KBM-7 (cell line): ENCODE data around the gene EHBP1.

Source experiments
- DNase-seq: peaks from one replicate; pipeline ENCODE4 v3.0.0-alpha.2; 2015
- in situ Hi-C: fragments of 300-500 bp; cut with MboI; formaldehyde crosslinking; loops from 2 replicates; pipeline ENCODE4 v1.14.3; 2020; ENCODE audit warnings: low sequenced_read_pairs, low pct_unique_long_range_greater_than_20kb, mixed read lengths

Gene EHBP1

GRCh38 chr2:62760555-62760954 lies 55.0 kb downstream of the EHBP1 start:
- in situ Hi-C loops: loop anchor here (25.0 kb wide), 1 partner anchor 298 kb away; no protein-coding TSS in a partner anchor
- no peak for DNase-seq

- no peak for DNase-seq
- in situ Hi-C loops: loop anchor here (25.0 kb wide), 1 partner anchor 303 kb away; no protein-coding TSS in a partner anchor
These were observed 60.3 kb downstream of the EHBP1 start for GRCh38 chr2:62765619-62766376.

DNA sequence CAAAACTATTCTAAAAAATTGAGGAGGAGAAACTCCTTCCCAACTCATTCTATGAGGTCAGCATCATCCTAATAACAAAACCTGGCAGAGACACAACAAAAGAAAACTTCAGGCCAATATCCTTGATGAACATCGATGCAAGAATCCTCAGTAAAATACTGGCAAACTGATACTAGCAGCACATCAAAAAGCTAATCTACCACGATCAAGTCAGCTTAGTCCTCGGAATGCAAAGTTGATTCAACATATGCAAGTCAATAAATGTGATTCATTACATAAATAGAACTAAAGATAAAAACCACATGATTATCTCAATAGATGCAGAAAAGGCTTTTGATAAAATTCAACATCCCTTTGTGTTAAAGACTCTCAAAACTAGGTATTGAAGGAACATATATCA lies 63.1 kb downstream of the EHBP1 start:
- no peak for DNase-seq
- in situ Hi-C loops: loop anchor here (25.0 kb wide), 1 partner anchor 306 kb away; no protein-coding TSS in a partner anchor

GRCh38 chr2:62770629-62771028 lies 65.1 kb downstream of the EHBP1 start:
- in situ Hi-C loops: loop anchor here (25.0 kb wide), 1 partner anchor 308 kb away; no protein-coding TSS in a partner anchor
- DNase-seq: no peak

- peak; percentile 48 for DNase-seq
These were observed 69.2 kb downstream of the EHBP1 start for GRCh38 chr2:62774555-62775366.

GRCh38 chr2:62775367-62775668 lies 69.8 kb downstream of the EHBP1 start:
- in situ Hi-C loops: no loop called here
- DNase-seq: no peak

More at GRCh38 chr2:62774555-62775366, 69.2 kb downstream of the EHBP1 start:
- in situ Hi-C loops: loop anchor here (25.0 kb wide), 1 partner anchor 312 kb away; no protein-coding TSS in a partner anchor

DNA sequence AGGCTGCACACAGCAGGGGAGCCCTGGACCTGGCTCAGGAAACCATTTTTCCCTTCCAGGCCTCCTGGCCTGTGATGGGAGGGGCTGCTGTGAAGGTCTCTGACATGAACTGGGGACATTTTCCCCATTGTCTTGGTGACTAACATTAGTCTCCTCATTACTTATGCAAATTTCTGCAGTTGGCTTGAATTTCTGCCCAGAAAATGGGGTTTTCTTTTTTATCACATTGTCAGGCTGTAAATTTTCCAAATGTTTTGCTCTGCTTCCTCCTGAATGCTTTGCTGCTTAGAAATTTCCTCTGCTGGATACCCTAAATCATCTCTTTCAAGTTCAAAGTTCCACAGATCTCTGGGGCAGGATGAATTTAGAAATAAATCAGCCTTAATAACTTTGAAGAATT lies 78.2 kb downstream of the EHBP1 start:
- DNase-seq: no peak
- in situ Hi-C loops: no loop called here

DNA sequence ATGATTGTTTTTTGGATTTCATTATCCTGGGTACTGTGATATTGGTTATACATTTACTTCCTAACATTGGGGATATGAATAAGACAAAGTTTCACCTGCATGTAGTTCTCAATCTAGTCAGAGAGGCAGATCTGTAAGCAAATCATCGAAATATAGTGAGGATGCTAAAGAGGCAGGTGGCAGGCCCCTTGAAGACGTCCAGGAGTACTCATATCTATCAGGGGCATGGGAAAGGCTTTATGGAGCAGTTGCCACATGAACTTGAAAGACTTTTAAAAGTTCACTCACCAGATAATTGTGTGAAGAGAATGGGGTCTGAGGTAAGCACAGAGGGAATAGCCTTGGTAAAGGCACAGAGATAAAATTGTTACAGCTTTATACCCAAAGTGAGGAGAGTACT lies 78.8 kb downstream of the EHBP1 start:
- in situ Hi-C loops: no loop called here
- DNase-seq: no peak

DNA sequence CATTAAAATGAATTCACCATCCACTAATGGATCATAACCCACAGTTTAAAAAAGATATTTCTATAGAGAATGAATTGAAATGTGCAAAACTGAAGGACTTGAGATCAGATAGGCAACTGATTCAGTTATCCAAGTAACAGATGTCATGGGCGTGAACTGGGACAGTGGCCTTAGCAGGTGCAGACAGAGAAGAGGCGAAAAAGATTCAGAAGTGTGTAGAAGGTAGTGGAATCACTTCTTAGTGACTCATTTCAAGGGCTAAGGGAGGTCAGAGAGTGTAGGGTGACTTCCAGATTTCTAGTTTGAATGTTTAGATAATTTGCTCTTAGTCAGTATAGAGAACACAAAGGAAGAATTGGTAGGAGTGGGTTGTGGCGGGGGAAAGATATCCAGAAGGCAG lies 79.7 kb downstream of the EHBP1 start:
- DNase-seq: no peak
- in situ Hi-C loops: no loop called here

GRCh38 chr2:62785810-62786597 lies 80.5 kb downstream of the EHBP1 start:
- DNase-seq: peak; percentile 17
- in situ Hi-C loops: no loop called here

DNA sequence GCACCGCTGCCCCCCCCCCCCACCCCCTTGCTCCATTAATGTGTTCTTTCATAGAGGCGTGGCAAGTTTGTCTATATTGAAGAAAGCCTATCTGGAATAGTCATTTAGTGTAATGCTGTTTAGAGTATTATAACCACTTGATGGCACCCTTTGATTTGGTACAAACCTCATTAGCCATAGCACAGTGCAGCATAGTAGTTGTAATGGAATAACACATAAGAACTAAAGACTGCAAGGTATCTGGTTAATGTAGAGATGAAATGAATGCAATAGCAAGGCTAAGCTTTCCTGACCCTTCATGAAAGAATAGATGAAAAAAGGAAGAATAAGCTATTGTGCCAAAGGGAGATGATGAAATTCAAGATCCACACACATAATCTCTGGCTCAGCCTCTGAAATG lies 81.9 kb downstream of the EHBP1 start:
- peak; percentile 54 for DNase-seq
- in situ Hi-C loops: no loop called here

DNA sequence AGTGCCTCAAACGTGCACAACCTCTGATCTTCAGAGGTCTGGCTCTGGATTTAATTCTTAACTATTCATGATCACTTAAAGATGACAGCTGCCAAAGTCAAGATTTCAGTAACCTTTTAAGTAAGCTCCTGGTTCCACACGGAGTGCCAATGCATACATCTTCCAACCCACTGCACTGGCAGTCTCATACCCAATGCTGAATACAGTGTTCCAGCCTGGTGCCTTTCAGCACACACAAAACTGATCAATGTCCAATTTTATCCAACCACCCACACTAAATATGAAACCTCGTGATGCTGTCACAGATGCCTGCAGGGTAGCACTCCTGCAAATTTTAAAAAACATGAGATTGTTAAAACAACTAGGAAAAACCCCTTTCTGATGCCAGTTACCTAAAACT lies 84.0 kb downstream of the EHBP1 start:
- in situ Hi-C loops: no loop called here
- no peak for DNase-seq

DNA sequence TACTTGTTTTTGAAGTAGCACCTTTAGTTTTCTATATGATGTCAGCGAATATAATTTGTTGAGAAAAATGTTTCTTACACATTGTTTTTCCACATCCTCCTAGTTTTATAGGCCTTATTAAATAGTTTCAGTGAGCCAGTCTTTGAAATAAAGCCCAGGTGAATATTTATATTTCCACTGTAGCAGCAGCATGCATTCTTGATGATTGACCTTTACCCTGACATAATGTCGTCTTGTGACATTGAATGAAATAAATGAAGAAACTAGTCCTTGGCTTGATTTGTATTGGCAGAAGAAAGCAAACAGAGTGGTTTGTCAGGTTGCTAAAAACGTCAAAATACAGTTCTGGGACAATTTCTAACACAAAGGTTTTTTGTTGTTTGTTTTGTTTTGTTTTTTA lies 84.4 kb downstream of the EHBP1 start:
- in situ Hi-C loops: no loop called here
- DNase-seq: no peak

DNA sequence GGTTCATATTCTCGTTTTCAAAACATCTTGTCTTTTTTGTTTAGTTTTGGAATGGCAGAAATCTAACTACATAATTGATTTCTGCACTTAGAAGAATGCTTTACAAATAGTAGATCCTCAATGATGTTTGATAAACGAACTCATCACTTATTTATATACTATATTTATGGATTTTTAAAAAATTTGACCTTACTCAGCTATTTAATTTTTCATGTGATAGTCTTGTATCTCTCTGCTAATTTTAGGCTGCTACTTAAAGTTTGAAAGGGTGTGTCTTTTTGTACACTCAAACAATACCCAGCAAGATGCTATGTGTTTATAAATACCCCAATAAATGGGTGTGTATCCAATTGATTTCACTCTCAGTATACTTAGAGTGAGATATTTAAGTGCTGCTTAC lies 86.9 kb downstream of the EHBP1 start:
- in situ Hi-C loops: no loop called here
- DNase-seq: no peak

DNA sequence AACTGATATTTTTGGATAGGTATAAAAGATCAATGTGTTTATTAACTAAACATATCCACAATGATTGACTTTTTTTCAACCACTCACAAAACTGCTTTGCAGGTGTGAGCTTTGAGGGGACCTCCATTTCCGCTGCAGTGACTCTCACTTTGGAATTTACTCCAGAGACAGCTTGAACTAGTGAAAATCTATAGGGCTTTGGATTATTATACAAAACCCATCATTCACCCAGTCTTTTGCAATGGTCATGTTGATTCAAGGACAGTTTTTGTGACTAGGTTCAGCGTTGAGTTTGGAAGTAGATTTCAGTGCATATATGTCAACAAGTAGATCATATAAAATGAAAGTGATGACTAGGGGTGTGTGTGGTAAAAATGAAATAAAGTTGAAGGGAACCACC lies 87.7 kb downstream of the EHBP1 start:
- in situ Hi-C loops: no loop called here
- no peak for DNase-seq

- in situ Hi-C loops: no loop called here
- no peak for DNase-seq
These were observed 89.3 kb downstream of the EHBP1 start for GRCh38 chr2:62794791-62795190.

DNA sequence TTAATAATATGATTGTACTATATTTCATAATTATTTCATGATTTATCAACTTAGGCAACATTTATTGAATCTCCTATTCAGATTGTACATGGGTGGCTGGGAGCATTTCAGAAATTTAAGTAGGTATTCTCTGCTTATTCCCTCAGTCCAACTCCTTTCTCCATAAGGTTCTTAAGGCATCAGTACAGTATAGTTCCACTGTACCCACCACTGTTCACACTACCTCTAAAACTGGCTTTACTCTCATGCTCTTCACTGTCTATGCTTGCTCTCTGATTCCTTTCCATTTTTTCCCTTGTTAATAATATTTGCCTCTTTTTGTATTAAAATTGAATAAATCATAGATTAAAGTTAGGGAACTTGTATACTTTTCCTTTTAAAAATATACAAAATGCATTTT lies 89.8 kb downstream of the EHBP1 start:
- DNase-seq: no peak
- in situ Hi-C loops: no loop called here

GRCh38 chr2:62797107-62797506 lies 91.6 kb downstream of the EHBP1 start:
- no peak for DNase-seq
- in situ Hi-C loops: no loop called here

DNA sequence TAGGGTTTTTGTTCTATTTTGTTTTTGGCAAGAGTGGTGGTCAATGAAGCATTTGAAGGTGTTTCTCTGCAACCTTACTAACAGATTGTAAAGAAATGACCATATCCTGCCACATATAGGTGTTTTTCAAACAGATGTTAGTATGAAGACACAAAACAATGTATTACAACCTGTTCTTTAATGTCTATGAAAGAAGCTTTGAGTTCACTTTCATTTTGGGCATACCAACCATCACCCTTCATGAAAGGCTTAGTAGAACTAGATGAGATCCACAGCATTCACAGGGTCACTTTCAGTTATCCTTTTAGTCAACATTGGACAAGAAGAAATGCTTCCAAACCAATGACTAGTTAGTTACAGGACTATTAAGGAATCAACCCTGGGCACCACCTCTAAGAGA lies 95.1 kb downstream of the EHBP1 start:
- in situ Hi-C loops: no loop called here

DNA sequence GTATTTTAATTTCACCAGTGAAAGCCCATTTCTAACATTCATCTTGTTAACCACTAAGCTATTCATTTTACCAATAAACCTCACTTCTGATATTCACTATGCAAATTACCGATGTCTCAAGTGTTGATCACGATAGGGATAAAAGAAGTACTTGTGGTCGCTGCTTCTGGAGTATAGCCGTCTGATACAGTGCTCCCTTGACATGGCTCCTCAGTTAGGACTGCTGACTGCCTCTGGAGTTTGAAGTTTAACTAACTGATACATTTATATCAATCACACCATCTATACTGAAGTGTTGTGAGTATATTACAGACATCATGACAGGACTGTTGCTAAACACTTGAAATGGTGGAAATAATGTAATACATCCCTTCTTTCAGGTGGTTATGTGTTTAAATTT lies 95.6 kb downstream of the EHBP1 start:
- in situ Hi-C loops: no loop called here

More for the DNA sequence above, 95.1 kb downstream of the EHBP1 start:
- no peak for DNase-seq

More for the DNA sequence above, 95.6 kb downstream of the EHBP1 start:
- DNase-seq: no peak
